SK-N-MC (cell line): ENCODE results near the gene RNF212B.
"Not testable (repeated sequence)": the region's sequence is repeated elsewhere in the genome, so short reads cannot be mapped to it uniquely, and the experiment has no call there.

Experiments used
- DNase-seq: peaks from one replicate; pipeline ENCODE4 v3.0.0-alpha.2; 2011; ENCODE audit warnings: low read depth, low spot score
- H3K27ac ChIP-seq: fragments of 200-600 bp; sonication (generic); 2 replicates; pipeline ENCODE4 v1.5.1; 2016; ENCODE audit warnings: mixed run types
- H3K36me3 ChIP-seq: fragments of 200-600 bp; sonication (generic); 2 replicates; pipeline ENCODE4 v1.6.1; 2017; ENCODE audit warnings: antibody characterized with exemption, low read length, mixed read lengths; ENCODE audit not compliant: insufficient read depth
- H3K4me3 ChIP-seq: fragments of 200-600 bp; sonication (generic); 2 replicates; pipeline ENCODE4 v1.5.1; 2016
- H3K9ac ChIP-seq: fragments of 200-600 bp; sonication (generic); 2 replicates; pipeline ENCODE4 v1.8.0; 2017; ENCODE audit warnings: mixed run types, mixed read lengths; ENCODE audit not compliant: insufficient read length
- H3K9me3 ChIP-seq: fragments of 200-600 bp; sonication (generic); 2 replicates; pipeline ENCODE4 v1.6.1; 2017; ENCODE audit warnings: low read depth, mild to moderate bottlenecking, antibody characterized with exemption, low read length, moderate library complexity, mixed read lengths
- EZH2 ChIP-seq: fragments of 200-600 bp; sonication (generic); IDR thresholded peaks from one replicate; pipeline ENCODE4 v1.6.1; 2017; ENCODE audit warnings: antibody characterized with exemption
- FOXP2 ChIP-seq: optimal IDR thresholded peaks from 2 replicates; pipeline ENCODE3; 2011; ENCODE audit warnings: mild to moderate bottlenecking, moderate library complexity; ENCODE audit not compliant: insufficient read depth; ENCODE audit errors: extremely low read length, control extremely low read depth
- POLR2AphosphoS5 ChIP-seq: IDR thresholded peaks from 2 replicates; pipeline ENCODE4 v1.6.1; 2012; ENCODE audit warnings: mild to moderate bottlenecking, low read depth, low read length, borderline replicate concordance

Gene RNF212B

GRCh38 chr14:23252420-23253333, 14.9 kb downstream of the RNF212B start:
- TF ChIP-seq EZH2 (no peak), FOXP2 (no peak), POLR2AphosphoS5 (no peak)
- H3K9ac ChIP-seq = no peak overlapping the region
- no peak overlapping the region for H3K27ac ChIP-seq
- no peak overlapping the region for H3K4me3 ChIP-seq
- no peaks in the 10 kb centered on the region for H3K9me3 ChIP-seq
- no peak for DNase-seq
- H3K36me3 ChIP-seq = no peaks in the 10 kb centered on the region

- no peak for DNase-seq
- TF ChIP-seq FOXP2 (no peak), EZH2 (no peak), POLR2AphosphoS5 (no peak)
- H3K9ac ChIP-seq = no peak overlapping the region
- no peak overlapping the region for H3K4me3 ChIP-seq
- H3K9me3 ChIP-seq = no peaks in the 10 kb centered on the region
- no peaks in the 10 kb centered on the region for H3K36me3 ChIP-seq
- H3K27ac ChIP-seq = no peak overlapping the region
These were observed 20.5 kb downstream of the RNF212B start for GRCh38 chr14:23258256-23258655.

- Histone ChIP-seq H3K4me3 (no peak overlapping the region), H3K36me3 (no peaks in the 10 kb centered on the region), H3K27ac (no peak overlapping the region), H3K9ac (no peak overlapping the region), H3K9me3 (no peaks in the 10 kb centered on the region)
- DNase-seq = no peak
- TF ChIP-seq EZH2 (no peak), POLR2AphosphoS5 (no peak), FOXP2 (no peak)
These were observed 21.7 kb downstream of the RNF212B start for GRCh38 chr14:23259426-23259825.

- not testable (repeated sequence) for DNase-seq, H3K4me3 ChIP-seq, H3K9ac ChIP-seq, H3K9me3 ChIP-seq, H3K36me3 ChIP-seq, H3K27ac ChIP-seq
These were observed 23.1 kb downstream of the RNF212B start for GRCh38 chr14:23260849-23261248.

GRCh38 chr14:23269193-23269592, 31.5 kb downstream of the RNF212B start:
- TF ChIP-seq EZH2 (no peak), FOXP2 (no peak), POLR2AphosphoS5 (no peak)
- H3K9ac ChIP-seq = no peak overlapping the region
- H3K36me3 ChIP-seq = no peaks in the 10 kb centered on the region
- no peaks in the 10 kb centered on the region for H3K9me3 ChIP-seq
- no peak overlapping the region for H3K27ac ChIP-seq
- no peak for DNase-seq
- no peak overlapping the region for H3K4me3 ChIP-seq

- H3K36me3 ChIP-seq = no peaks in the 10 kb centered on the region
- no peak overlapping the region for H3K27ac ChIP-seq
- no peak for DNase-seq
- TF ChIP-seq EZH2 (no peak), FOXP2 (no peak), POLR2AphosphoS5 (no peak)
- no peaks in the 10 kb centered on the region for H3K9me3 ChIP-seq
- no peak overlapping the region for H3K4me3 ChIP-seq
- no peak overlapping the region for H3K9ac ChIP-seq
These were observed 37.7 kb downstream of the RNF212B start for GRCh38 chr14:23275412-23275811.

- H3K27ac ChIP-seq = no peak overlapping the region
- TF ChIP-seq FOXP2 (no peak), EZH2 (no peak), POLR2AphosphoS5 (no peak)
- no peak overlapping the region for H3K9ac ChIP-seq
- no peaks in the 10 kb centered on the region for H3K9me3 ChIP-seq
- H3K4me3 ChIP-seq = no peak overlapping the region
- DNase-seq = no peak
- no peaks in the 10 kb centered on the region for H3K36me3 ChIP-seq
These were observed 39.5 kb downstream of the RNF212B start for GRCh38 chr14:23277189-23277588.

GRCh38 chr14:23277928-23278327, 40.2 kb downstream of the RNF212B start:
- not testable (repeated sequence) for DNase-seq, H3K9me3 ChIP-seq, H3K4me3 ChIP-seq, H3K9ac ChIP-seq, H3K27ac ChIP-seq, H3K36me3 ChIP-seq

GRCh38 chr14:23281247-23281646, 43.5 kb downstream of the RNF212B start:
- TF ChIP-seq POLR2AphosphoS5 (no peak), FOXP2 (no peak), EZH2 (no peak)
- no peak overlapping the region for H3K9ac ChIP-seq
- no peak for DNase-seq
- H3K36me3 ChIP-seq = no peaks in the 10 kb centered on the region
- H3K27ac ChIP-seq = no peak overlapping the region
- no peak overlapping the region for H3K4me3 ChIP-seq
- H3K9me3 ChIP-seq = no peaks in the 10 kb centered on the region
